Stimulated activated naive CD8-positive, alpha-beta T cell treated with anti-CD3 and anti-CD28 coated beads, Interleukin-15, amount 100 ng/mL, for 72 hours (primary cell): ENCODE data around the gene FAM221A.

Source experiments
- ATAC-seq: fragments of 150-1000 bp; cut with Tn5 transposase; 2 replicates; pipeline ENCODE4 v1.10.0; 2021; ENCODE audit warnings: mild to moderate bottlenecking, moderate library complexity
- DNase-seq, 2 donors: peaks; one replicate each; pipeline ENCODE4 v3.0.0; 2021 to 2022
- H3K27ac Mint-ChIP-seq, 2 donors: one replicate each; pipeline ENCODE4 v1.8.0; 2022; ENCODE audit warnings: mild to moderate bottlenecking in 2 of 2, mixed read lengths in 2 of 2, moderate library complexity in 2 of 2
- H3K27me3 Mint-ChIP-seq: one replicate; pipeline ENCODE4 v1.8.0; 2022; ENCODE audit warnings: mixed read lengths
- H3K4me1 Mint-ChIP-seq: one replicate; pipeline ENCODE4 v1.8.0; 2022; ENCODE audit warnings: mild to moderate bottlenecking, mixed read lengths
- H3K4me3 Mint-ChIP-seq, 2 donors: one replicate each; pipeline ENCODE4 v1.8.0; 2022; ENCODE audit warnings: mild to moderate bottlenecking in 2 of 2, mixed read lengths in 2 of 2, moderate library complexity in 1 of 2
- H3K9me3 Mint-ChIP-seq, 2 donors: one replicate each; pipeline ENCODE4 v1.8.0; 2022; ENCODE audit warnings: mixed read lengths in 2 of 2

Gene FAM221A

GRCh38 chr7:23687011-23687410 is 7.0 kb downstream of the FAM221A start:
- no peak for ATAC-seq
- no peaks in the 10 kb centered on the region for H3K27me3 Mint-ChIP-seq
- H3K4me1 Mint-ChIP-seq: no peaks in the 10 kb centered on the region
- H3K9me3 Mint-ChIP-seq: no peaks in the 10 kb centered on the region
- H3K4me3 Mint-ChIP-seq: no peak overlapping the region
- no peak for DNase-seq
- H3K27ac Mint-ChIP-seq: no peak overlapping the region

DNA sequence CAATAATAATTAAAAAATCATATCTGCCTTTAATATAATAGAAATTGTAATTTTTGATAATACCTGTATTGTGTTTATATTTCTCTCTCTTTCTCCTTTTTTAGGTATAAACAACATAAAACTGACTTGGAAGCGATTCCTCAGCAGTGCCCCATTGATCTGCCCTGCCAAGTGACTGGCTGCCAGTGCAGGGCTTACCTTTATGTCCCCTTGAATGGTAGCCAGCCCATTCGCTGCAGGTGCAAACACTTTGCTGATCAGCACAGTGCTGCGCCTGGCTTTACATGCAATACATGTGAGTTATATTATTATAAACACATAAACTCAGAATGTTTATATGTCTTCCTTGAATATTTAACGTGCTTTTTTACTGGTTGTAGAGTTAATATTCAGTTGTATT is 9.2 kb downstream of the FAM221A start:
- no peak overlapping the region for H3K4me3 Mint-ChIP-seq
- H3K4me1 Mint-ChIP-seq: no peaks in the 10 kb centered on the region
- no peak overlapping the region for H3K27ac Mint-ChIP-seq
- ATAC-seq (no peak), DNase-seq (no peak)
- no peaks in the 10 kb centered on the region for H3K27me3 Mint-ChIP-seq
- no peaks in the 10 kb centered on the region for H3K9me3 Mint-ChIP-seq

- H3K27ac Mint-ChIP-seq: no peak overlapping the region
- no peaks in the 10 kb centered on the region for H3K4me1 Mint-ChIP-seq
- ATAC-seq (no peak), DNase-seq (no peak)
- no peaks in the 10 kb centered on the region for H3K9me3 Mint-ChIP-seq
- no peaks in the 10 kb centered on the region for H3K27me3 Mint-ChIP-seq
- no peak overlapping the region for H3K4me3 Mint-ChIP-seq
These were observed 11.3 kb downstream of the FAM221A start for GRCh38 chr7:23691320-23691719.

- no peak for DNase-seq
- no peaks in the 10 kb centered on the region for H3K9me3 Mint-ChIP-seq
- no peak overlapping the region for H3K4me3 Mint-ChIP-seq
- no peak for ATAC-seq
- no peaks in the 10 kb centered on the region for H3K27me3 Mint-ChIP-seq
- H3K4me1 Mint-ChIP-seq: peaks cover 8% of the 10 kb centered on the region
- no peak overlapping the region for H3K27ac Mint-ChIP-seq
These were observed 13.2 kb downstream of the FAM221A start for GRCh38 chr7:23693224-23693623.

DNA sequence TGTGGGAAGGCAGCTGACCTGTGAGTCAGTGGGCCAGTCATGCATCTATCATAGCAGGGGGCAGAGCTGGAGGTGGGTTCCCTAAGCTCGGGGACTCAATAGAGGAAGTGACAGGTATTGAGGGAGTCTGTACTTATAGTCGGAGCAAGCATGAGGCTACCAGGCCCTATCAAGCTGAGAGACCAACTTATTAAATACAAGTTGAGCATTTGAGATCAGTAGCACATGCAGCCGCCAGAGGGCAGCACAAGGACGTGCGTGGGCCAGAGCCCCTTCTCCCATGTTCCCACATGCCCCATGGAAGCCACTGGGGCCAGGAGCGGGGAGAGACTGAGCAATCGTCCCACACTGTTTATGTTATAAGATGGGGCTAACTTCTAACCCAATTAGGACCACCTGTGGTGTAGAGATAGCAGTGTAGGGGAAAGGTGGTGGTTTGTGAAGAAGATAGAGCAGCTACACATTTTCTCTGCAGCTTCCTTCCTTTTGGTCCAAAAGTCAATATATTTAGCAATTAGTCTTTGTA is 17.0 kb downstream of the FAM221A start:
- Mint-ChIP-seq H3K4me3 (no peak overlapping the region), H3K4me1 (peaks cover 8% of the 10 kb centered on the region), H3K27me3 (no peaks in the 10 kb centered on the region), H3K9me3 (no peaks in the 10 kb centered on the region), H3K27ac (peak overlapping the region in 1 of 2 donors; percentile 84)
- ATAC-seq (peak; percentile 64), DNase-seq (peak; percentile 39 to 49)

DNA sequence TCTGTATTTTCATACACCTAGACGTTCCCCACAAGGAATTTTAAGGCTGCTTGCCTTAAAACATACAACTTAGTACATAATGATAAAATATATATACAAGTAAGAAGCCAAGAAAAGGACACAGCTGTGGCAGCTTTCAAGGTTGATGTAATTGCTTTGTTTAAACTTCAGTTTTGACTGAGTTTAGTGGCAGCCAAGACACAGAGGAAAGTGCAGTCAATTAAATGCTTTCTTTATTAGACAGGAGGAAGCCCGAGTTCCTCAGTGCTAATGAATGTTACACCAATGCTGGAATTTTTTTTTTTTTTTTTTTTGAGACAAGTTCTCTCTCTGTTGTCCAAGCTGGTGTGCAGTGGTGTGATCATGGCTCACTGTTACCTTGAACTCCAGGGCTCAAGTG is 18.8 kb downstream of the FAM221A start:
- DNase-seq: no peak
- no peak for ATAC-seq
- Mint-ChIP-seq H3K4me3 (no peak overlapping the region), H3K4me1 (peaks cover 8% of the 10 kb centered on the region), H3K9me3 (no peaks in the 10 kb centered on the region), H3K27me3 (no peaks in the 10 kb centered on the region), H3K27ac (no peak overlapping the region)

DNA sequence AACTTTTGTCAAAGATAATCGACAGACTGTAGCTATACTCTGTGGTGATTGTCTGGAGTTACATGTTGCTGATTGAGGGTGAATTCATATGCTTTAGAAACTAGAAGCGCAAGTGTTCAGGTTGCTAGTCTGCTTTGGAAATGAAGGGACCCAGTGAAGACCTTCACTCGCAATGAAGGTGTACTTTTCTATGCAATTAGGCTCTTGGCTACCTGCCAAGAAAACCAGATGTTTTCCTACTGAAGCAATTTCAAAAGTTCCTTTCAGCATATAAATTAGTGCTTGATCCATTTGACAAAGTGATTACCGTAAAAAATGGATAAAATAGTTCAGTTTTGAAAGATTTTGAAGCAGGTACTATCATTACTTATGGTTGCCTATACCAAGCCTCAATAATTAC is 20.0 kb downstream of the FAM221A start:
- DNase-seq (no peak), ATAC-seq (no peak)
- H3K4me1 Mint-ChIP-seq: peaks cover 8% of the 10 kb centered on the region
- no peak overlapping the region for H3K4me3 Mint-ChIP-seq
- peaks cover 7 to 10% of the 10 kb centered on the region in 2 donors for H3K9me3 Mint-ChIP-seq
- H3K27ac Mint-ChIP-seq: no peak overlapping the region
- H3K27me3 Mint-ChIP-seq: no peaks in the 10 kb centered on the region

- ATAC-seq (no peak), DNase-seq (no peak)
- Mint-ChIP-seq H3K4me1 (no peaks in the 10 kb centered on the region), H3K9me3 (peaks cover 17 to 19% of the 10 kb centered on the region in 2 donors), H3K27ac (no peak overlapping the region), H3K4me3 (no peak overlapping the region), H3K27me3 (peaks cover 6% of the 10 kb centered on the region)
These were observed 29.2 kb downstream of the FAM221A start for GRCh38 chr7:23709081-23709750.

GRCh38 chr7:23710000-23710399 is 30.0 kb downstream of the FAM221A start, which contains the start of gene STK31:
STK31 (plus strand) TSS chr7:23710219; CDS start chr7:23710286, 67 bp downstream.
- DNase-seq (no peak), ATAC-seq (no peak)
- Mint-ChIP-seq H3K27ac (no peak within 1 kb of the TSS), H3K4me3 (no peak within 1 kb of the TSS), H3K4me1 (no peaks in the 10 kb centered on the region), H3K9me3 (peaks cover 10 to 11% of the 10 kb centered on the region in 2 donors), H3K27me3 (peaks cover 6% of the 10 kb centered on the region)

GRCh38 chr7:23712368-23713284 is 32.6 kb downstream of the FAM221A start:
- Mint-ChIP-seq H3K9me3 (no peaks in the 10 kb centered on the region), H3K4me3 (no peak overlapping the region), H3K4me1 (no peaks in the 10 kb centered on the region), H3K27ac (no peak overlapping the region), H3K27me3 (peaks cover 6% of the 10 kb centered on the region)
- DNase-seq (no peak), ATAC-seq (no peak)

DNA sequence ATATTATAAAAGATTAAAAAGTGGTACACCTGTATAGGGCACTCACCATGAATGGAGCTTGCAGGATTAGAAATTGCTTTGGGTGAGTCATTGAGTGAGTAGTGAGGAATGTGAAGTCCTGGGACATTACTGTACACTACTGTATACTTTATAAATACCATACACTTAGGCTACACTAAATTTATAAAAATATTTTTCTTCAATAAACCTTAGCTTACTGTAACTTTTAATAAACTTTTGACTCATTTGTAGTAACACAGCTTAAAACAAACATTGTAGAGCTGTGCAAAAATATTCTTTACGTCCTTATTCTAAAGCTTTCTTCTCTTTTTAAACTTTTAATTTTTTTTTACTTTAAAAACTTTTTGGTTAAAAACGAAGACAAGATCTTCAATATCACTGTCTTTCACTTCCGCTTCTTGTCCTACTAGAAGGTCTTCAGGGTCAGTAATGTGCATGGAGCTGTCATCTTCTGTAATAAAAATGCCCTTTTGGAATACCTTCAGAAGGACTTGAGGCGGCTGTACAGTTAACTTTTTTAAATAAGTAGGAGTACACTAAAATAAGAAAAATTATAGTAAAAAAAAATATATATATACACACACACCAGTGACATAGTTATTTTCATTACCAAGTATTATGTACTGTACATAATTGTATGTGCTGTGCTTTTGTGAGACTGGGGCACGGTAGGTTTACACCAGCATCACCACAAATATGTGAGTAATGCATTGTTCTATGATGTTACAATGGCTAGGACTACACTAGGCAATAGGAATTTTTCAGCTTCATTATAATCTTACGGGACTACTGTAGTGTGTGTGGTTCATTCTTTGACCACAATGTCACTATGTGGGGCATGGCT is 33.5 kb downstream of the FAM221A start:
- no peak for ATAC-seq
- peaks cover 6% of the 10 kb centered on the region for H3K27me3 Mint-ChIP-seq
- no peak overlapping the region for H3K27ac Mint-ChIP-seq
- H3K4me3 Mint-ChIP-seq: no peak overlapping the region
- no peaks in the 10 kb centered on the region for H3K9me3 Mint-ChIP-seq
- no peak for DNase-seq
- no peaks in the 10 kb centered on the region for H3K4me1 Mint-ChIP-seq

DNA sequence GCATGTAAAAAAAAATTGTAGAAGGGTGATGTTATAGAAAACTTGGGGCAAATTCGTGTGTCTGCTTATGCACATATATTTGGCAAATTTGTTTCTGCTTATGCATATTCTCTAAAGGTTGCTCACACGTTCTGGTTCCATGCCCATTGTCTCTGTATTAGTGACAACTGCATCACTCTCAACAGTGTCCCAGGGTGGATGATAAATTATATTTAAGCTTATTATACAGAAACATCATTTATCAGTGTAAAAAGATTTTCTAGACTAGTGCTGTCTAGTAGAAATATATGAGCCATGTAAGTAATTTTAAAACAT is 34.1 kb downstream of the FAM221A start:
- Mint-ChIP-seq H3K4me1 (no peaks in the 10 kb centered on the region), H3K9me3 (no peaks in the 10 kb centered on the region), H3K27me3 (peaks cover 6% of the 10 kb centered on the region), H3K27ac (no peak overlapping the region), H3K4me3 (no peak overlapping the region)
- ATAC-seq (no peak), DNase-seq (no peak)

DNA sequence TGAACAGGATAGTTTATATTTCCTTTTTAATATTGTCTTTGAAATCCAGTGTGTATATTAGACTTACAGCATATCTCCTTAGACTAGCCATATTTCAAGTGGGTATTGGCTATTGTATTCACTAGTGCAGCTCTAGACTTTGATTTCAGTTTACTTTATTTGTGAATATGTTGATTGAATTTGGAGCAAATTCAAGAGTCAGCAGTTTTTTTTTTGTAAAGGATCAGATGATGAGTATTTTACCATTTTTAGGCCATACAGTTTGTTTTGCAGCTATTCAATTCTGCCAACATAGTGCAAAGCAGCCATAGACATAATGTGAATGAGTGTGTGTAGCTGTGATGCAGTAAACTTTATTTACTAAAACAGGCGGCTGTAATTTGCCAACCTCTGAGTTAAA is 34.6 kb downstream of the FAM221A start:
- H3K4me1 Mint-ChIP-seq: no peaks in the 10 kb centered on the region
- peaks cover 6% of the 10 kb centered on the region for H3K27me3 Mint-ChIP-seq
- no peak overlapping the region for H3K27ac Mint-ChIP-seq
- DNase-seq (no peak), ATAC-seq (no peak)
- no peaks in the 10 kb centered on the region for H3K9me3 Mint-ChIP-seq
- no peak overlapping the region for H3K4me3 Mint-ChIP-seq

GRCh38 chr7:23715099-23715498 is 35.1 kb downstream of the FAM221A start:
- H3K9me3 Mint-ChIP-seq: no peaks in the 10 kb centered on the region
- no peak for ATAC-seq

DNA sequence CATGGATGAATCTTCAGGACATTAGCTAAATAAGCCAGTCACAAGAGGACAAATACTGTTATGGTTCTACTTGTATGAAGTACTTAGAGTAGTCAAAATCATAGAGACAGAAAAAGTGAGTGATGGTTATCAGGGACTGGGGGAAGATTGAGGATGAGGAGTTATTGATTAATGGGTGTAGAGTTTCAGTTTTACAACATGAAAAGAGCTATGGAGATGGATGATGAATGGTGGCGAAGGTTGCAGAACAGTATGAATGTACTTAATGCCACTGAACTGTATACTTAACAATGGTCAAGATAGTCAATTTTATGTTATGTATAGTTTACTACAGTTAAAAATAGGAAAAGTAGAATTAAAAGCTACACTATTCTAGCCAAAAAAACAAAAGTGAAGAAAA is 37.8 kb downstream of the FAM221A start:
- H3K27ac Mint-ChIP-seq: no peak overlapping the region
- H3K4me1 Mint-ChIP-seq: no peaks in the 10 kb centered on the region
- no peaks in the 10 kb centered on the region for H3K9me3 Mint-ChIP-seq
- DNase-seq (no peak), ATAC-seq (no peak)
- peaks cover 1% of the 10 kb centered on the region for H3K27me3 Mint-ChIP-seq
- no peak overlapping the region for H3K4me3 Mint-ChIP-seq

More at GRCh38 chr7:23715099-23715498, 35.1 kb downstream of the FAM221A start:
- no peak for DNase-seq
- Mint-ChIP-seq H3K4me1 (no peaks in the 10 kb centered on the region), H3K27me3 (peaks cover 6% of the 10 kb centered on the region), H3K4me3 (no peak overlapping the region), H3K27ac (no peak overlapping the region)
